Left hindlimb (tissue), 1 donor: ENCODE results near the gene GHITM.

ENCODE experiments used
- DNase-seq: peaks from one replicate; pipeline ENCODE4 v3.0.0-alpha.2; 2018

Gene GHITM

GRCh38 chr10:84202349-84202748, 63.0 kb downstream of the GHITM start:
- no peak for DNase-seq
